Transverse colon (tissue), 4 donors: ENCODE data around the gene GRAMD1B.

Experiments used
- EP300 ChIP-seq: sonication (generic); formaldehyde crosslinking; IDR thresholded peaks from one replicate; pipeline ENCODE4 v1.6.1; 2017; ENCODE audit warnings: antibody characterized with exemption, low read depth
- POLR2A ChIP-seq: fragments of 450-650 bp; IDR thresholded peaks from one replicate; pipeline ENCODE4 v1.6.1; 2016; ENCODE audit warnings: antibody characterized with exemption, mild to moderate bottlenecking, moderate library complexity
- POLR2AphosphoS5 ChIP-seq, 3 donors: sonication (generic); formaldehyde crosslinking; IDR thresholded peaks; one replicate each; pipeline ENCODE4 v1.6.1; 2016; ENCODE audit warnings: antibody characterized with exemption in 3 of 3
- TF ChIP-seq, protein P1 (sequence below), 5 experiments: fragments of 200-600 bp in 3 of 5; fragments of 450-650 bp in 2 of 5; sonication (generic) in 3 of 5; IDR thresholded peaks; 1 replicate in 2 of 5; 2 replicates in 3 of 5; pipeline ENCODE4 v1.5.1; 2016 to 2017; ENCODE audit warnings: antibody characterized with exemption in 5 of 5, inconsistent platforms in 3 of 5, mild to moderate bottlenecking in 2 of 5, moderate library complexity in 1 of 5

DNA sequence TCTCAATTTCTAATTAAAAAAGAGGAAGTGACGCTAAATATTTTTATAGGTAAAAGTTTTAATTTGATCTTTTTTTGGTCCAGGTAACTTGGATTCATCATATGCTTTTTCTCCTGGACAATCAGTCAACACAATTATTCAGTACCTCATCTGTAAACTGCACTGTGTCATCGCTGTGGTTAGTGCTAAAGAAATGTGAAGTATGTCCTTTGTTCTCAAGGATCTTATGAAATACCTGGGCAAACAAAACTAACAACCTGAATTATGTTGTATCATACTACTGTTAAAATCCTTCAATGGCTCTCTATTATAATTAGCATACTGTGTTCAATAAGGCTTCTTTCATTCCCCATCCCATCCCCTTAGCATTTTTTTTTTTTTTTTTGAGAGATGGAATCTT, 244.2 kb downstream of the GRAMD1B start:
- TF ChIP-seq, protein P1, sequence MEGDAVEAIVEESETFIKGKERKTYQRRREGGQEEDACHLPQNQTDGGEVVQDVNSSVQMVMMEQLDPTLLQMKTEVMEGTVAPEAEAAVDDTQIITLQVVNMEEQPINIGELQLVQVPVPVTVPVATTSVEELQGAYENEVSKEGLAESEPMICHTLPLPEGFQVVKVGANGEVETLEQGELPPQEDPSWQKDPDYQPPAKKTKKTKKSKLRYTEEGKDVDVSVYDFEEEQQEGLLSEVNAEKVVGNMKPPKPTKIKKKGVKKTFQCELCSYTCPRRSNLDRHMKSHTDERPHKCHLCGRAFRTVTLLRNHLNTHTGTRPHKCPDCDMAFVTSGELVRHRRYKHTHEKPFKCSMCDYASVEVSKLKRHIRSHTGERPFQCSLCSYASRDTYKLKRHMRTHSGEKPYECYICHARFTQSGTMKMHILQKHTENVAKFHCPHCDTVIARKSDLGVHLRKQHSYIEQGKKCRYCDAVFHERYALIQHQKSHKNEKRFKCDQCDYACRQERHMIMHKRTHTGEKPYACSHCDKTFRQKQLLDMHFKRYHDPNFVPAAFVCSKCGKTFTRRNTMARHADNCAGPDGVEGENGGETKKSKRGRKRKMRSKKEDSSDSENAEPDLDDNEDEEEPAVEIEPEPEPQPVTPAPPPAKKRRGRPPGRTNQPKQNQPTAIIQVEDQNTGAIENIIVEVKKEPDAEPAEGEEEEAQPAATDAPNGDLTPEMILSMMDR (IDR thresholded peaks at IDR 0.05), result no peak
- TF ChIP-seq EP300 (no peak), POLR2AphosphoS5 (IDR thresholded peaks at IDR 0.05) (no peak), POLR2A (no peak)
